HepG2 (cell line): ENCODE data around the gene COL9A2. TPM values are rescaled to one million over a fixed set of nuclear protein-coding genes. Genes with fewer than 3 reads are reported as not detected.

Experiments used
- ATAC-seq: fragments of 200-7000 bp; cut with Tn5 transposase; 3 replicates; pipeline ENCODE4 v1.9.1; 2020; ENCODE audit warnings: mild to moderate bottlenecking, moderate library complexity
- BruUV-seq: library from RNA; stranded (reverse); fragments of 400-500 nt; replicated peaks from 2 replicates; lab custom pipeline; 2021; lab: Mats Ljungman, UMichigan
- CTCF ChIA-PET: fragments of 300-600 bp; formaldehyde crosslinking; extraction: SDS; loops from one replicate; lab custom pipeline; 2021; ENCODE audit warnings: low total read pairs, inconsistent platforms, low intra/inter-chr PET ratio; lab: Yijun Ruan, JAX
- POLR2A ChIA-PET: fragments of 350-600 bp; sonication (Branson Sonifier 250); formaldehyde crosslinking; loops from one replicate; lab custom pipeline; 2020; ENCODE audit warnings: antibody characterized with exemption, inconsistent platforms; lab: Yijun Ruan, JAX
- DNase-seq: peaks from one replicate; pipeline ENCODE4 v3.0.0-alpha.2; 2015; ENCODE audit warnings: low spot score
- FAIRE-seq: peaks from 3 replicates; lab custom pipeline; 2011; peaks lifted over from hg19 to GRCh38; lab: Jason Lieb, UNC
- H2AFZ ChIP-seq: one replicate; pipeline ENCODE4 v1.6.1; 2011; ENCODE audit warnings: low read length, inconsistent platforms
- H3K27ac ChIP-seq: fragments of 300-600 bp; 3 replicates; pipeline ENCODE4 v1.8.0; 2011; ENCODE audit warnings: mixed run types, mild to moderate bottlenecking, mixed read lengths, low read length, inconsistent platforms; ENCODE audit not compliant: insufficient read depth; ENCODE audit errors: extremely low read length
- H3K27me3 ChIP-seq, 2 experiments: fragments of 200-600 bp in 1 of 2; 2 replicates in 1 of 2; 3 replicates in 1 of 2; pipeline versions ENCODE4 v1.6.0 to v1.8.0; 2011; ENCODE audit warnings: low read length in 2 of 2, mild to moderate bottlenecking in 2 of 2, moderate library complexity in 2 of 2, inconsistent platforms in 1 of 2; ENCODE audit not compliant: insufficient read depth in 2 of 2, control insufficient read depth in 1 of 2
- H3K36me3 ChIP-seq, 2 experiments: fragments of 200-600 bp in 1 of 2; replicated peaks in 1 of 2; 2 replicates in 1 of 2; 3 replicates in 1 of 2; pipeline versions ENCODE4 v1.5.1 to v1.8.0; 2011; ENCODE audit warnings: low read length in 2 of 2, inconsistent platforms in 1 of 2; ENCODE audit not compliant: insufficient read depth in 2 of 2, control insufficient read depth in 1 of 2
- H3K4me1 ChIP-seq: 2 replicates; pipeline ENCODE4 v1.5.1; 2012; ENCODE audit warnings: low read length, inconsistent platforms; ENCODE audit not compliant: insufficient read depth
- H3K4me2 ChIP-seq: 2 replicates; pipeline ENCODE4 v1.6.0; 2011; ENCODE audit warnings: low read depth, low read length, inconsistent platforms
- H3K4me3 ChIP-seq, 3 experiments: fragments of 200-600 bp in 1 of 3; sonication (generic), shearing (Covaris generic) in 1 of 3; replicated peaks in 1 of 3; 2 replicates each; pipeline ENCODE4 v1.5.1; 2011 to 2016; ENCODE audit warnings: low read length in 3 of 3, inconsistent platforms in 2 of 3, low read depth in 2 of 3, mild to moderate bottlenecking in 2 of 3, control low read depth in 1 of 3, mixed read lengths in 1 of 3; ENCODE audit not compliant: insufficient read depth in 1 of 3
- H3K79me2 ChIP-seq: one replicate; pipeline ENCODE4 v1.6.1; 2011; ENCODE audit warnings: low read length, inconsistent platforms; ENCODE audit not compliant: insufficient read depth
- H3K9ac ChIP-seq: 2 replicates; pipeline ENCODE4 v1.6.0; 2011; ENCODE audit warnings: mild to moderate bottlenecking, low read depth, low read length, inconsistent platforms; ENCODE audit not compliant: insufficient read depth
- H3K9me3 ChIP-seq: 2 replicates; pipeline ENCODE4 v1.5.1; 2012; ENCODE audit warnings: mild to moderate bottlenecking, low read length
- H4K20me1 ChIP-seq: 2 replicates; pipeline ENCODE4 v1.6.0; 2011; ENCODE audit warnings: inconsistent platforms, mild to moderate bottlenecking, low read length, moderate library complexity; ENCODE audit not compliant: insufficient read depth
- DNMT3B ChIP-seq: conservative IDR thresholded peaks from 2 replicates; pipeline ENCODE4 v1.6.1; 2016; ENCODE audit warnings: missing biosample characterization, control low read depth
- HMGA1 ChIP-seq: sonication (generic); formaldehyde crosslinking; conservative IDR thresholded peaks from 2 replicates; pipeline ENCODE4 v1.4.0; 2020; ENCODE audit warnings: missing genetic modification reagents
- NFATC3 ChIP-seq: sonication (generic); formaldehyde crosslinking; IDR thresholded peaks from 2 replicates; pipeline ENCODE4 v1.5.1; 2020; ENCODE audit warnings: mild to moderate bottlenecking, missing genetic modification reagents
- NR0B2 ChIP-seq: sonication (generic); formaldehyde crosslinking; IDR thresholded peaks from 2 replicates; pipeline ENCODE4 v1.4.0; 2020; ENCODE audit warnings: mild to moderate bottlenecking, missing genetic modification reagents
- RFX1 ChIP-seq: fragments of 450-650 bp; IDR thresholded peaks from 2 replicates; pipeline ENCODE4 v1.6.1; 2017
- SRF ChIP-seq: IDR thresholded peaks from 2 replicates; pipeline ENCODE4 v1.6.1; 2011; ENCODE audit warnings: mild to moderate bottlenecking, low read depth, low read length, moderate library complexity
- TAF1 ChIP-seq: sonication (generic); formaldehyde crosslinking; IDR thresholded peaks from 2 replicates; pipeline ENCODE4 v1.4.0; 2020; ENCODE audit warnings: missing genetic modification reagents
- TGIF2 ChIP-seq: IDR thresholded peaks from 2 replicates; pipeline ENCODE4 v1.6.1; 2016; ENCODE audit warnings: control low read depth, missing compliant biosample characterization
- THRA ChIP-seq: sonication (generic); formaldehyde crosslinking; IDR thresholded peaks from 2 replicates; pipeline ENCODE4 v1.4.0; 2020; ENCODE audit warnings: missing genetic modification reagents, borderline replicate concordance
- ZBTB14 ChIP-seq: sonication (generic); formaldehyde crosslinking; IDR thresholded peaks from 2 replicates; pipeline ENCODE4 v1.4.0; 2020; ENCODE audit warnings: missing genetic modification reagents
- ZNF737 ChIP-seq: sonication (generic); formaldehyde crosslinking; IDR thresholded peaks from 2 replicates; pipeline ENCODE4 v1.5.0; 2020; ENCODE audit warnings: missing genetic modification reagents, mild to moderate bottlenecking, borderline replicate concordance
- ZNF816 ChIP-seq: sonication (generic); formaldehyde crosslinking; IDR thresholded peaks from 2 replicates; pipeline ENCODE4 v1.8.0; 2022; ENCODE audit warnings: missing genetic modification reagents, mild to moderate bottlenecking, borderline replicate concordance
- WGBS: methylation state at CpG from one replicate; pipeline ENCODE4 v1.1.6; 2017; ENCODE audit warnings: low lambda C conversion rate; 5-methylcytosine and 5-hydroxymethylcytosine counted together
- in situ Hi-C: cut with HindIII; loops from 2 replicates; pipeline ENCODE4 v1.10.0; 2017; ENCODE audit warnings: low pct_unique_long_range_greater_than_20kb; ENCODE audit not compliant: extremely low pct_ligation_motif_present
- intact Hi-C: fragments of 100-400 bp; cut with micrococcal nuclease; formaldehyde crosslinking; loops from one replicate; pipeline ENCODE4 v1.10.0; 2022; ENCODE audit not compliant: unreplicated experiment
- polyA plus RNA-seq, 8 experiments: library from polyadenylated mRNA; depleted of rRNA in 3 of 8; stranded (reverse) in 7 of 8; unstranded in 1 of 8; fragments of >200 nt; fragmentation: Illumina TruSeq in 4 of 8; extraction: Trizol in 4 of 8; gene quantifications; 2 replicates each; pipeline versions ENCODE4 v1.2.1 to v1.2.3, GENCODE V29; 2011 to 2016; ENCODE audit warnings: low read depth in 4 of 8, missing spikeins in 1 of 8, mixed read lengths in 1 of 8; ENCODE audit not compliant: insufficient read depth in 1 of 8
- total RNA-seq, 5 experiments: library from RNA; depleted of rRNA; stranded (reverse); fragments of >200 nt; fragmentation: Illumina TruSeq; extraction: Trizol; gene quantifications; 2 replicates each; pipeline ENCODE4 v1.2.3, GENCODE V29; 2016; ENCODE audit warnings: low read depth in 1 of 5
- TF ChIP-seq, protein P1 (sequence below): sonication (generic); formaldehyde crosslinking; IDR thresholded peaks from 2 replicates; pipeline ENCODE4 v1.5.0; 2020; ENCODE audit warnings: mild to moderate bottlenecking, missing genetic modification reagents

COL9A2 gene
- total and polyA plus RNA-seq, 2 of the 13 experiments (the other 11 are each of a cell fraction or from before 2014, with no cell fraction given): 20.2 to 26.9 TPM

DNA sequence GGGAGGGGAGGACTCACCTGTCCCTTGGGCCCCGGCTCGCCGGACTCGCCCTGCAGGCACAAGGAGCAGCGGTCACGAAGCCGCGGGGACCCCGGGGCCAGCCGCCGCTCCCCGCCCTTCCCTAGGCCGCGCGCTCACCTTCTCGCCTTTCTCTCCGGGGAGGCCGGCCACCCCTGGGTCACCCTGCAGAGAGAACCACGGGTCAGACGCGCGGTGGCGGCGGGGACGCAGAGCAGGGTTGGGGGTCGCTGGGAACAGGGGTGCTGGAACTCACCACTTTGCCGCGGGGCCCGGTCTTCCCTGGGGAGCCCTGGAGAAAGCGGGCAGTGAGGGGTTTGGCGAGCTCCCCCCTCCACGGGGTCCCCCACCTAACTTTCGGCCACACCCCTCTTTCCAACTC is 13.3 kb downstream of the COL9A2 start:
- intact Hi-C loops: no loop called here
- Histone ChIP-seq H4K20me1 (no peaks in the 10 kb centered on the region), H3K4me1 (no peaks in the 10 kb centered on the region), H3K9me3 (no peaks in the 10 kb centered on the region), H3K4me3 (no peak overlapping the region), H3K79me2 (no peaks in the 10 kb centered on the region), H3K4me2 (no peak overlapping the region), H3K27me3 (no peaks in the 10 kb centered on the region), H3K27ac (no peak overlapping the region), H3K36me3 (peaks cover 3 to 16% of the 10 kb centered on the region in 2 experiments; a peak in 3 of 5 replicates), H2AFZ (no peak overlapping the region), H3K9ac (no peak overlapping the region)
- ATAC-seq (no peak), FAIRE-seq (no peak), DNase-seq (no peak)
- in situ Hi-C loops: no loop called here
- WGBS: over 99% methylated on average over 29 of the region's 33 CpGs
- ChIA-PET CTCF (no interaction called here), POLR2A (no interaction called here)
- no peak for TF ChIP-seq SRF
- BruUV-seq: no TSS peak

DNA sequence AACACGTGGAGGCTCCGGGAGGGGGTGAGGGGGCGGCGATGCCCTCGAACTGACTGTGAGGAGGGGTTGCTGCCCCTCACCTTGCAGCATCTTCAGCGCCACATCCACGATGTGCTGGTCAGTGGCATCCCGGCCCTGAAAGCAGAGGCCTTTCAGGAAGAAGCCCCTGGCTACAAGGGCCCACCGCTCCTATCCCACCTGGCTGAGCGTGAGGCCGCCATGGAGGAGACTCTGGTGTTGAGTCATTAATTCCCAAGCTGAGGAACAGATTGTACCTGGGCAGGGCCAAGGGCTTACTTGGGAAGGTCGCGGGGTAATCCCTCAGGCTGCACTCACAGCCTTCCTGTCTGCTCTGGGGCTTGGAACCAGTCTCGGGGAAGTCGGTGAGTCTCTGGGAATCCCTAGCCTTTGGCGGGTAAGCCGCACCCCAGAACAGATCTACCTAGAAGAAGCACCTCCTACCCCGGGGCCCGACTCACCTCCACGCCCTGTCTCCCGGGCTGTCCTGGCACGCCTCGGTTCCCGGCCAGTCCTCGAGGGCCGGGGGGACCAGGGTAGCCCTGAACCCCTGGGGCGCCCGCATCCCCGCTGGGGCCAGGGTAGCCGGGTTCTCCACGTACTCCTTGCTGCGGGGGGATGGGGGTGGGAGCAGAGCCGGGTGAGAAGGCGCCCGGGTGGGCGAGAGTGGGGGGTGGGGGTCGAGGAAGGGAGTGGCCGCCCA is 13.9 kb downstream of the COL9A2 start:
- Histone ChIP-seq H3K4me3 (no peak overlapping the region), H3K9ac (no peak overlapping the region), H3K79me2 (no peaks in the 10 kb centered on the region), H3K27ac (no peak overlapping the region), H3K9me3 (no peaks in the 10 kb centered on the region), H3K27me3 (no peaks in the 10 kb centered on the region), H2AFZ (no peak overlapping the region), H4K20me1 (no peaks in the 10 kb centered on the region), H3K36me3 (peaks cover 3 to 16% of the 10 kb centered on the region in 2 experiments; a peak in 3 of 5 replicates), H3K4me2 (no peak overlapping the region), H3K4me1 (no peaks in the 10 kb centered on the region)
- no peak for DNase-seq
- WGBS: 96% methylated on average over 25 of the region's 38 CpGs
- no peak for FAIRE-seq
- POLR2A ChIA-PET: no interaction called here
- BruUV-seq: no TSS peak
- intact Hi-C loops (no loop called here), in situ Hi-C loops (no loop called here)
- CTCF ChIA-PET: no interaction called here
- no peak for ATAC-seq
- no peak for TF ChIP-seq TGIF2 (CRISPR knock-in tag)
- TF ChIP-seq, protein P1, sequence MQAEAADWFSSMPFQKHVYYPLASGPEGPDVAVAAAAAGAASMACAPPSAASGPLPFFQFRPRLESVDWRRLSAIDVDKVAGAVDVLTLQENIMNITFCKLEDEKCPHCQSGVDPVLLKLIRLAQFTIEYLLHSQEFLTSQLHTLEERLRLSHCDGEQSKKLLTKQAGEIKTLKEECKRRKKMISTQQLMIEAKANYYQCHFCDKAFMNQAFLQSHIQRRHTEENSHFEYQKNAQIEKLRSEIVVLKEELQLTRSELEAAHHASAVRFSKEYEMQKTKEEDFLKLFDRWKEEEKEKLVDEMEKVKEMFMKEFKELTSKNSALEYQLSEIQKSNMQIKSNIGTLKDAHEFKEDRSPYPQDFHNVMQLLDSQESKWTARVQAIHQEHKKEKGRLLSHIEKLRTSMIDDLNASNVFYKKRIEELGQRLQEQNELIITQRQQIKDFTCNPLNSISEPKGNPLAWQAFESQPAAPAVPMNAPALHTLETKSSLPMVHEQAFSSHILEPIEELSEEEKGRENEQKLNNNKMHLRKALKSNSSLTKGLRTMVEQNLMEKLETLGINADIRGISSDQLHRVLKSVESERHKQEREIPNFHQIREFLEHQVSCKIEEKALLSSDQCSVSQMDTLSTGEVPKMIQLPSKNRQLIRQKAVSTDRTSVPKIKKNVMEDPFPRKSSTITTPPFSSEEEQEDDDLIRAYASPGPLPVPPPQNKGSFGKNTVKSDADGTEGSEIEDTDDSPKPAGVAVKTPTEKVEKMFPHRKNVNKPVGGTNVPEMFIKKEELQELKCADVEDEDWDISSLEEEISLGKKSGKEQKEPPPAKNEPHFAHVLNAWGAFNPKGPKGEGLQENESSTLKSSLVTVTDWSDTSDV (CRISPR knock-in tag): no peak
- TF ChIP-seq NFATC3: no peak
- no peak for TF ChIP-seq ZNF816
- no peak for TF ChIP-seq THRA
- TF ChIP-seq NR0B2 (CRISPR knock-in tag): no peak
- TF ChIP-seq TAF1 (CRISPR knock-in tag): no peak
- no peak for TF ChIP-seq ZNF737
- no peak for TF ChIP-seq HMGA1 (CRISPR knock-in tag)
- TF ChIP-seq ZBTB14 (CRISPR knock-in tag): no peak
- no peak for TF ChIP-seq DNMT3B (CRISPR knock-in tag)
- TF ChIP-seq RFX1: no peak
